AG10803 (cell line): ENCODE results near the gene DTL.

ENCODE experiments used
- DNase-seq: peaks from one replicate; pipeline ENCODE4 v3.0.0; 2010; ENCODE audit warnings: low read depth
- H3K4me3 ChIP-seq: 2 replicates; pipeline ENCODE4 v1.5.1; 2011; ENCODE audit warnings: mild to moderate bottlenecking, low read length, control low read depth
- CTCF ChIP-seq: conservative IDR thresholded peaks from 2 replicates; pipeline ENCODE4 v1.5.1; 2011; ENCODE audit warnings: mild to moderate bottlenecking, low read length, control low read depth, inconsistent platforms

DTL gene

GRCh38 chr1:212118167-212118871, 82.8 kb downstream of the DTL start:
- TF ChIP-seq CTCF: no peak
- DNase-seq: no peak
- no peak overlapping the region for H3K4me3 ChIP-seq

GRCh38 chr1:212118872-212119260, 83.3 kb downstream of the DTL start:
- TF ChIP-seq CTCF: no peak
- H3K4me3 ChIP-seq: no peak overlapping the region
- DNase-seq: no peak

- H3K4me3 ChIP-seq: no peak overlapping the region
- TF ChIP-seq CTCF: no peak
- DNase-seq: no peak
Observed at GRCh38 chr1:212119397-212119837, 83.9 kb downstream of the DTL start.

- H3K4me3 ChIP-seq: no peak overlapping the region
- TF ChIP-seq CTCF: no peak
- DNase-seq: no peak
Observed at GRCh38 chr1:212119863-212120262, 84.3 kb downstream of the DTL start.

- no peak for DNase-seq
- no peak for TF ChIP-seq CTCF
- H3K4me3 ChIP-seq: no peak overlapping the region
Observed at GRCh38 chr1:212121779-212122178, 86.2 kb downstream of the DTL start.

- no peak overlapping the region for H3K4me3 ChIP-seq
- no peak for DNase-seq
- TF ChIP-seq CTCF: no peak
Observed at GRCh38 chr1:212124690-212125582, 89.4 kb downstream of the DTL start.
